ENCODE measurements around the gene WNT3. TPM values are rescaled to one million over a fixed set of nuclear protein-coding genes. Genes with fewer than 3 reads are reported as not detected.

WNT3 gene
- total RNA-seq, 1 donor from 2014 or later, result 1.1 TPM

GRCh38 chr17:46788300-46788699 is 30.2 kb downstream of the WNT3 start:
- no peaks in the 10 kb centered on the region for H4K20me1 ChIP-seq (ENCODE audit: low read depth)
- peaks cover 5% of the 10 kb centered on the region for H3K9me3 Mint-ChIP-seq
- peaks cover 44% of the 10 kb centered on the region for H3K36me3 Mint-ChIP-seq
- H3K4me1 ChIP-seq, result peaks cover 19% of the 10 kb centered on the region
- peaks cover 5% of the 10 kb centered on the region for H3F3A ChIP-seq (ENCODE audit: low read depth)
- peaks cover 53% of the 10 kb centered on the region for H3K27me3 ChIP-seq
- H3K36me3 ChIP-seq, result no peaks in the 10 kb centered on the region
- H3K27me3 Mint-ChIP-seq (ENCODE audit: insufficient read depth, low read depth), result peaks cover 19% of the 10 kb centered on the region
- H3K4me1 Mint-ChIP-seq, result peaks cover 66% of the 10 kb centered on the region
- H3K4me3 Mint-ChIP-seq, result peak overlapping the region; percentile 1
- H3K27ac Mint-ChIP-seq, result peak overlapping the region; percentile 32
- no peaks in the 10 kb centered on the region for H3K79me2 ChIP-seq (ENCODE audit: low read depth)
- H3K27ac ChIP-seq, result no peak overlapping the region
- no peak overlapping the region for H3K4me3 ChIP-seq
- TF ChIP-seq EZH2phosphoT487 (IDR thresholded peaks at IDR 0.05), result no peak
- no peak for TF ChIP-seq EZH2 (IDR thresholded peaks at IDR 0.05)
- no peak for TF ChIP-seq CTCF (IDR thresholded peaks at IDR 0.05)
- no peak for DNase-seq (ENCODE audit: low spot score)
- H2AFZ ChIP-seq (replicated peaks), result no peak overlapping the region
- H3K9ac ChIP-seq, result no peak overlapping the region
- H3K9me3 ChIP-seq (ENCODE audit: low read depth), result no peaks in the 10 kb centered on the region
- H3K4me2 ChIP-seq, result no peak overlapping the region

GRCh38 chr17:46787478-46787877 is 31.0 kb downstream of the WNT3 start:
- Histone ChIP-seq H3K27ac (no peak overlapping the region), H3K4me1 (peaks cover 19% of the 10 kb centered on the region), H3F3A (ENCODE audit: low read depth) (peaks cover 5% of the 10 kb centered on the region), H3K9ac (no peak overlapping the region), H3K9me3 (ENCODE audit: low read depth) (no peaks in the 10 kb centered on the region), H3K4me3 (no peak overlapping the region), H3K79me2 (ENCODE audit: low read depth) (no peaks in the 10 kb centered on the region), H4K20me1 (ENCODE audit: low read depth) (no peaks in the 10 kb centered on the region), H3K4me2 (no peak overlapping the region), H3K36me3 (no peaks in the 10 kb centered on the region), H2AFZ (replicated peaks) (no peak overlapping the region), H3K27me3 (peaks cover 46% of the 10 kb centered on the region)
- Mint-ChIP-seq H3K4me3 (no peak overlapping the region), H3K4me1 (peaks cover 70% of the 10 kb centered on the region), H3K27ac (no peak overlapping the region), H3K36me3 (peaks cover 44% of the 10 kb centered on the region), H3K9me3 (peaks cover 5% of the 10 kb centered on the region), H3K27me3 (ENCODE audit: insufficient read depth, low read depth) (peaks cover 21% of the 10 kb centered on the region)
- no peak for DNase-seq (ENCODE audit: low spot score)
- TF ChIP-seq EZH2 (IDR thresholded peaks at IDR 0.05) (no peak), EZH2phosphoT487 (IDR thresholded peaks at IDR 0.05) (no peak), CTCF (IDR thresholded peaks at IDR 0.05) (no peak)

GRCh38 chr17:46785696-46786095 is 32.8 kb downstream of the WNT3 start:
- peaks cover 24% of the 10 kb centered on the region for H3K27me3 Mint-ChIP-seq (ENCODE audit: insufficient read depth, low read depth)
- H4K20me1 ChIP-seq (ENCODE audit: low read depth), result no peaks in the 10 kb centered on the region
- peak; percentile 80 for DNase-seq (ENCODE audit: low spot score)
- no peak overlapping the region for H3K4me2 ChIP-seq
- H3K9me3 Mint-ChIP-seq, result peaks cover 5% of the 10 kb centered on the region
- H3K4me3 Mint-ChIP-seq, result no peak overlapping the region
- H3F3A ChIP-seq (ENCODE audit: low read depth), result peaks cover 5% of the 10 kb centered on the region
- no peak overlapping the region for H3K4me3 ChIP-seq
- no peak overlapping the region for H3K27ac Mint-ChIP-seq
- H3K9ac ChIP-seq, result no peak overlapping the region
- no peaks in the 10 kb centered on the region for H3K36me3 ChIP-seq
- H3K27ac ChIP-seq, result no peak overlapping the region
- H3K27me3 ChIP-seq, result peaks cover 30% of the 10 kb centered on the region
- no peaks in the 10 kb centered on the region for H3K79me2 ChIP-seq (ENCODE audit: low read depth)
- H2AFZ ChIP-seq (replicated peaks), result no peak overlapping the region
- peaks cover 67% of the 10 kb centered on the region for H3K4me1 Mint-ChIP-seq
- peaks cover 38% of the 10 kb centered on the region for H3K36me3 Mint-ChIP-seq
- no peak for TF ChIP-seq EZH2phosphoT487 (IDR thresholded peaks at IDR 0.05)
- TF ChIP-seq CTCF (IDR thresholded peaks at IDR 0.05), result no peak
- no peak for TF ChIP-seq EZH2 (IDR thresholded peaks at IDR 0.05)
- no peaks in the 10 kb centered on the region for H3K9me3 ChIP-seq (ENCODE audit: low read depth)
- H3K4me1 ChIP-seq, result peaks cover 19% of the 10 kb centered on the region

Data from neural progenitor cell (in vitro differentiated cells).